Neuronal stem cell (in vitro differentiated cells): ENCODE results near the gene VPS4B.
A peak's percentile ranks its signal among the peaks of the same experiment; 100 is the strongest.
"Not testable (repeated sequence)": the region's sequence is repeated elsewhere in the genome, so short reads cannot be mapped to it uniquely, and the experiment has no call there.

ENCODE experiments used
- DNase-seq: peaks from one replicate; pipeline ENCODE4 v3.0.0-alpha.2; 2013; ENCODE audit warnings: low spot score
- H2AFZ ChIP-seq: one replicate; pipeline ENCODE4 v1.6.1; 2013; ENCODE audit warnings: mild to moderate bottlenecking, low read length, inconsistent platforms
- H2AK5ac ChIP-seq: 2 replicates; pipeline ENCODE4 v1.6.1; 2013; ENCODE audit warnings: low read depth, mild to moderate bottlenecking, inconsistent platforms, low read length, moderate library complexity, mixed read lengths
- H2BK120ac ChIP-seq: 2 replicates; pipeline ENCODE4 v1.6.1; 2013; ENCODE audit warnings: low read depth, mild to moderate bottlenecking, inconsistent platforms, low read length, moderate library complexity, mixed read lengths
- H2BK12ac ChIP-seq: one replicate; pipeline ENCODE4 v1.6.1; 2013; ENCODE audit warnings: low read length, inconsistent platforms
- H2BK15ac ChIP-seq: 2 replicates; pipeline ENCODE4 v1.6.1; 2013; ENCODE audit warnings: mild to moderate bottlenecking, low read length, inconsistent platforms, mixed read lengths
- H2BK5ac ChIP-seq: one replicate; pipeline ENCODE4 v1.6.1; 2013; ENCODE audit warnings: inconsistent platforms, mild to moderate bottlenecking, low read length, moderate library complexity
- H3K14ac ChIP-seq: one replicate; pipeline ENCODE4 v1.6.1; 2013; ENCODE audit warnings: low read length, inconsistent platforms
- H3K18ac ChIP-seq: 2 replicates; pipeline ENCODE4 v1.6.1; 2013; ENCODE audit warnings: low read length, inconsistent platforms
- H3K23ac ChIP-seq: 2 replicates; pipeline ENCODE4 v1.6.1; 2013; ENCODE audit warnings: low read depth, mild to moderate bottlenecking, mixed read lengths, low read length, inconsistent platforms; ENCODE audit not compliant: poor library complexity
- H3K27ac ChIP-seq: replicated peaks from 3 replicates; pipeline ENCODE4 v1.5.1; 2013; ENCODE audit warnings: low read length, inconsistent platforms
- H3K27me3 ChIP-seq, 3 experiments: 2 replicates each; pipeline ENCODE4 v1.6.1; 2013; ENCODE audit warnings: low read length in 3 of 3, mild to moderate bottlenecking in 2 of 3, inconsistent platforms in 1 of 3, low read depth in 1 of 3, mixed read lengths in 1 of 3, moderate library complexity in 1 of 3; ENCODE audit not compliant: control insufficient read depth in 3 of 3, insufficient read depth in 3 of 3
- H3K36me3 ChIP-seq, 2 donors: replicated peaks in 1 of 2; 2 replicates each; pipeline ENCODE4 v1.6.1; 2013; ENCODE audit warnings: low read length in 2 of 2; ENCODE audit not compliant: control insufficient read depth in 2 of 2, insufficient read depth in 2 of 2
- H3K4ac ChIP-seq: 2 replicates; pipeline ENCODE4 v1.6.1; 2013; ENCODE audit warnings: inconsistent platforms, mild to moderate bottlenecking, low read length, moderate library complexity
- H3K4me1 ChIP-seq, 2 donors: 1 replicate in 1 of 2; 2 replicates in 1 of 2; pipeline ENCODE4 v1.6.1; 2013; ENCODE audit warnings: low read length in 2 of 2, low read depth in 1 of 2; ENCODE audit not compliant: control insufficient read depth in 2 of 2, insufficient read depth in 1 of 2
- H3K4me2 ChIP-seq: one replicate; pipeline ENCODE4 v1.6.1; 2013; ENCODE audit warnings: mild to moderate bottlenecking, low read length, inconsistent platforms; ENCODE audit not compliant: insufficient read depth, poor library complexity, severe bottlenecking
- H3K4me3 ChIP-seq, 2 donors: 2 replicates each; pipeline ENCODE4 v1.5.1; 2013; ENCODE audit warnings: low read length in 2 of 2, mild to moderate bottlenecking in 2 of 2, inconsistent platforms in 1 of 2, moderate library complexity in 1 of 2
- H3K79me1 ChIP-seq: one replicate; pipeline ENCODE4 v1.6.1; 2013; ENCODE audit warnings: low read depth, mild to moderate bottlenecking, inconsistent platforms, low read length, moderate library complexity
- H3K9ac ChIP-seq: one replicate; pipeline ENCODE4 v1.6.1; 2013; ENCODE audit warnings: mild to moderate bottlenecking, low read depth, low read length, inconsistent platforms; ENCODE audit not compliant: poor library complexity
- H3K9me3 ChIP-seq, 2 donors: replicated peaks in 1 of 2; 2 replicates each; pipeline versions ENCODE3 to v1.6.1; 2013; ENCODE audit warnings: low read length in 2 of 2, mild to moderate bottlenecking in 2 of 2, inconsistent platforms in 1 of 2, low read depth in 1 of 2, mixed read lengths in 1 of 2, moderate library complexity in 1 of 2; ENCODE audit not compliant: control insufficient read depth in 2 of 2, insufficient read depth in 1 of 2
- H4K8ac ChIP-seq: one replicate; pipeline ENCODE4 v1.6.1; 2013; ENCODE audit warnings: low read depth, mild to moderate bottlenecking, inconsistent platforms, low read length, moderate library complexity
- H4K91ac ChIP-seq: one replicate; pipeline ENCODE4 v1.6.1; 2013; ENCODE audit warnings: low read length, low read depth, mild to moderate bottlenecking, inconsistent platforms; ENCODE audit not compliant: poor library complexity
- WGBS, 2 donors: extraction: QIAGEN DNeasy Blood & Tissue Kit; methylation state at CpG; one replicate each; pipeline ENCODE4 v1.1.7; 2013; ENCODE audit warnings: missing lambda C conversion rate in 2 of 2, mixed read lengths in 1 of 2; ENCODE audit not compliant: insufficient read length in 2 of 2, insufficient replicate concordance in 1 of 2; ENCODE audit errors: extremely low coverage in 2 of 2; 5-methylcytosine and 5-hydroxymethylcytosine counted together

The VPS4B gene

DNA sequence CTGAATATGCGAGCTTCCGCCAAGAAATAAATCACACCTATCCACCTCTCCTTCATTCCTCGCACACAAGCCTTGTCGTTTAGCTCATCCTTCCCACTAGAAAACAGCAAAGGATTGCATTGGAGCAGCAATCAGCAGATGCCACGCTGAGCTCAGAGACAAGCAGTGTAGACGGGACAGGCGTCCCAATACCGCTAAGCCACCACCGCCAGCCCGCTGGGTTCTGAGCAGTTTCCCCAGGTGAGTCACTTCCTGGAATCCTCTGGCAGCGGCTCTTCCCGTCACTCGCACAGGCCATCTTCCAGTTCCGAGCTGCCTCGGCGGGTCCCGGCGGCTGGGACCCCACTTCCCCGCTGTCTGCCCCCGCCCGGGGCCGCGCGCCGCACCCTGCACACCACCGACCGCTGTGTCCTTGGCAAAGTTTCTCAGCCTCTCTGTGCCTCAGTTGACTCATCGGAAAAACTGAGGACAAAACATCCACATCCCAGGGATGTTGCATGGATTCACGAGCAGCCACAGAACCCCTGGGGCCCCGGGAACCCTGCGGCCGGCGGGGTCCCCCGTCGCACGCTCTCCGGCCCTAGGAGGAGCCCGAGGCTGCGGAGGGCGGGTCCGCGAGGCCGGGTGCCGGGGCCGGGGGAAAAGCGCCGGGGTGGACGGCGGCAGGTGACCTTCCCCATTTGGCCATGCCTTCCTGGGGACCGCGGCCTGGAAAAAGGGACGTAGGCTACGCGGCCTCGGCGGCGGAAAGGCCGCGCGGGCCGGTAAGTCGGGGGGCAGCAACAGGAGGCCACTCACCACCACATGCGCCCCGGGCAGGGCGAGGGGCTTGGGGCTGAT is 55.8 kb downstream of the VPS4B start:
- peak; percentile 14 for DNase-seq

DNA sequence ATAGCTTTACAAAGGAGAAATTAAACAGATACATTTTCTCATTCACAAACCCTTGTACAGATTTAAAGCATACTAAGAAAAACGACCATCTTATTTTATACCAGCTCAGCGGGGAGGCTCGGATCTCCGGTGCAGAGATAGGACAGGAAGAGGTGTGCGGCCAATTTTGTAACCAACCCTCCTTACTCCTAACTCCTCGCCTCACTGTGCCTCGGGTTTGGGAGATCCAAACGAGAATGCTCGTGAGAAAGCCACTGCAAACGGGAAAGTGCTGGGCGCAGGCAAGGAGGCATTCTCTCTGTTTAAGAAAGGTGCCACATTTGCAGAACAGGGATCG is 56.4 kb downstream of the VPS4B start:
- no peak overlapping the region for H4K91ac ChIP-seq
- H3K23ac ChIP-seq, result no peak overlapping the region
- H3K27me3 ChIP-seq, result no peaks in the 10 kb centered on the region
- no peak overlapping the region for H3K4ac ChIP-seq
- no peak overlapping the region for H2BK5ac ChIP-seq
- peak overlapping the region; percentile 64 to 98 for H3K4me3 ChIP-seq
- no peak overlapping the region for H3K18ac ChIP-seq
- peak overlapping the region; percentile 65 for H3K4me2 ChIP-seq
- peak overlapping the region; percentile 88 for H2AFZ ChIP-seq
- DNase-seq, result peak; percentile 1
- H2BK120ac ChIP-seq, result no peak overlapping the region
- H3K4me1 ChIP-seq, result peaks cover 2 to 10% of the 10 kb centered on the region in 2 donors
- no peak overlapping the region for H4K8ac ChIP-seq
- H3K27ac ChIP-seq, result no peak overlapping the region
- H2BK15ac ChIP-seq, result no peak overlapping the region
- no peak overlapping the region for H3K14ac ChIP-seq
- no peak overlapping the region for H2AK5ac ChIP-seq
- H2BK12ac ChIP-seq, result no peak overlapping the region
- WGBS, 2 donors, result no CpG with 5 or more reads among the region's 12 CpGs
- H3K9me3 ChIP-seq, result peaks cover 6 to 7% of the 10 kb centered on the region in 2 donors
- peaks cover 2% of the 10 kb centered on the region for H3K79me1 ChIP-seq
- peaks cover 7 to 28% of the 10 kb centered on the region in 2 donors for H3K36me3 ChIP-seq
- peak overlapping the region; percentile 90 for H3K9ac ChIP-seq

More for the DNA sequence above, 55.8 kb downstream of the VPS4B start:
- H2BK15ac ChIP-seq, result peak overlapping the region; percentile 51
- peak overlapping the region; percentile 64 to 98 for H3K4me3 ChIP-seq
- WGBS, 2 donors, result no CpG with 5 or more reads among the region's 65 CpGs
- H3K79me1 ChIP-seq, result peaks cover 2% of the 10 kb centered on the region
- H3K4me1 ChIP-seq, result peaks cover 2 to 10% of the 10 kb centered on the region in 2 donors
- H2AFZ ChIP-seq, result peak overlapping the region; percentile 88
- H3K9me3 ChIP-seq, result peaks cover 6 to 7% of the 10 kb centered on the region in 2 donors
- no peak overlapping the region for H2BK120ac ChIP-seq
- peak overlapping the region; percentile 83 for H2BK5ac ChIP-seq
- peak overlapping the region; percentile 89 for H3K18ac ChIP-seq
- H3K4me2 ChIP-seq, result peak overlapping the region; percentile 65
- peak overlapping the region; percentile 45 for H3K23ac ChIP-seq
- H4K91ac ChIP-seq, result no peak overlapping the region
- H3K4ac ChIP-seq, result no peak overlapping the region
- H3K14ac ChIP-seq, result peak overlapping the region; percentile 84
- peak overlapping the region; percentile 74 for H2AK5ac ChIP-seq
- H3K36me3 ChIP-seq, result peaks cover 7 to 23% of the 10 kb centered on the region in 2 donors
- peak overlapping the region; percentile 90 for H3K9ac ChIP-seq
- H3K27ac ChIP-seq, result peak overlapping the region; percentile 57
- H2BK12ac ChIP-seq, result no peak overlapping the region
- H3K27me3 ChIP-seq, result no peaks in the 10 kb centered on the region
- no peak overlapping the region for H4K8ac ChIP-seq

DNA sequence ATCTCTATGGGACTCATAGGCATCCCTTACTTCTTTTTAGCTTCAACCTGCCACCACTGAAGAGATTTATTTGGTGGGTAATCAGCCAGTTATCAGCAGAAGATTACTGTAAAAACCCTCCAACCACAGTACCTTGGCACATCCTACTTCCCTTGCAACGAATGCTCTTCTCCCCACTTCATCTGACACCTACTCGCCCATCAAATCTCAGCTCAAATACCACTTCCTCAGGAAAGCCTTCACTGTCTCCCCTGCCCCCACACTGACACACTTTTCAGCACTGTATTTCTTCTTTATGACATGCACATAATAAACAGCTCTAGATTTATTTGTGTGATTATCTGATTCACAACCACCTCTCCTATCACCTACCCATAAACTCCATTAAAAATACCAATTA is 58.3 kb downstream of the VPS4B start:
- no peak overlapping the region for H2BK5ac ChIP-seq
- H2AK5ac ChIP-seq, result no peak overlapping the region
- WGBS, 2 donors, result no CpG with 5 or more reads among the region's 2 CpGs
- no peak overlapping the region for H3K4ac ChIP-seq
- H4K91ac ChIP-seq, result no peak overlapping the region
- H3K9me3 ChIP-seq, result peaks cover under 1 to 1% of the 10 kb centered on the region in 2 donors
- no peak overlapping the region for H3K27ac ChIP-seq
- peaks cover 11 to 46% of the 10 kb centered on the region in 2 donors for H3K36me3 ChIP-seq
- peaks cover 2 to 10% of the 10 kb centered on the region in 2 donors for H3K4me1 ChIP-seq
- H2AFZ ChIP-seq, result no peak overlapping the region
- H3K79me1 ChIP-seq, result peaks cover 2% of the 10 kb centered on the region
- no peak overlapping the region for H3K9ac ChIP-seq
- no peak overlapping the region for H3K14ac ChIP-seq
- no peak for DNase-seq
- peak overlapping the region in 1 of 2 donors; percentile 35 for H3K4me3 ChIP-seq
- H2BK120ac ChIP-seq, result no peak overlapping the region
- no peak overlapping the region for H3K18ac ChIP-seq
- H3K27me3 ChIP-seq, result no peaks in the 10 kb centered on the region
- no peak overlapping the region for H3K23ac ChIP-seq
- H3K4me2 ChIP-seq, result no peak overlapping the region
- H4K8ac ChIP-seq, result no peak overlapping the region
- no peak overlapping the region for H2BK12ac ChIP-seq
- no peak overlapping the region for H2BK15ac ChIP-seq

GRCh38 chr18:63363420-63363819 is 58.9 kb downstream of the VPS4B start:
- H2BK5ac ChIP-seq, H4K8ac ChIP-seq, H4K91ac ChIP-seq, H2AK5ac ChIP-seq, H3K9ac ChIP-seq, H2BK12ac ChIP-seq, H3K27ac ChIP-seq, H3K4me3 ChIP-seq, H3K23ac ChIP-seq, DNase-seq, H3K27me3 ChIP-seq, H2AFZ ChIP-seq, H3K4ac ChIP-seq, H3K4me2 ChIP-seq, H3K18ac ChIP-seq, H3K14ac ChIP-seq, H2BK15ac ChIP-seq, H3K9me3 ChIP-seq, H2BK120ac ChIP-seq, H3K79me1 ChIP-seq: not testable (repeated sequence)
- Histone ChIP-seq H3K36me3 (peaks cover 11 to 49% of the 10 kb centered on the region in 2 donors), H3K4me1 (peaks cover 2 to 10% of the 10 kb centered on the region in 2 donors)
- no CpG with 5 or more reads among the region's 2 CpGs for WGBS, 2 donors
